Renal pelvis (tissue), 4 donors: Measurements from ENCODE around the gene RBP3. TPM values are rescaled to one million over a fixed set of nuclear protein-coding genes. Genes with fewer than 3 reads are reported as not detected.
A peak's percentile ranks its signal among the peaks of the same experiment; 100 is the strongest.

ENCODE experiments used
- DNase-seq: peaks from one replicate; pipeline ENCODE4 v3.0.0-alpha.2; 2013
- polyA plus RNA-seq, 3 donors: library from polyadenylated mRNA; unstranded; fragments of 120-200 nt; gene quantifications; one replicate each; pipeline ENCODE4 v1.2.1, GENCODE V29; 2013; ENCODE audit not compliant: insufficient read length in 3 of 3

RBP3 gene
- polyA plus RNA-seq, 3 donors = 0.09 to 0.23 (median 0.13) TPM

DNA sequence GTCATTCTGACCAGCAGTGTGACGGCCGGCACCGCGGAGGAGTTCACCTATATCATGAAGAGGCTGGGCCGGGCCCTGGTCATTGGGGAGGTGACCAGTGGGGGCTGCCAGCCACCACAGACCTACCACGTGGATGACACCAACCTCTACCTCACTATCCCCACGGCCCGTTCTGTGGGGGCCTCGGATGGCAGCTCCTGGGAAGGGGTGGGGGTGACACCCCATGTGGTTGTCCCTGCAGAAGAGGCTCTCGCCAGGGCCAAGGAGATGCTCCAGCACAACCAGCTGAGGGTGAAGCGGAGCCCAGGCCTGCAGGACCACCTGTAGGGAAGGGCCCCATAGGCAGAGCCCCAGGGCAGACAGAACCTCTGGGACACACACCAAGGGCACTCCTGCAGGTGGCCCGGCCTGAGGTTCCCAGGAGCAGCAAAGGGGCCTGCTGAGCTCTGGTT lies 9.0 kb downstream of the RBP3 start:
- DNase-seq = no peak

DNA sequence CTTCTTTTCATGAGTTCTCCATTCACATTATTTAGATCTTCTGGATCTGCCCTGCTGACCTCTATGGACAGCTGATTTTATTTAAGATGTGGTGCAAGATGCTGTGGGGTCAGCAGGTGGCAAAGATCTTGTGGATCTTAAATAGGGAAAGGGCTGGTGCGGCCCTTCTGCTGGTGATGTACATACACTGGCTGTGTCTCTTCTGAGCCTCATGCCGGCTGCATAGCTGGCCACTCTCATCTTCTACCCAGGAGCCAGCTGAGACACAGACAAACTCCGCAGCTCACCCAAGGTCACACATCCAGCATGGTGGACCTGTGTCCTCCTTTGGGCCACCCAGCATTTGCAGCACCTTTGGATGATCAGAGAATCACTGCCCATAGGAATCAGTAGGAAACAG lies 9.7 kb downstream of the RBP3 start:
- no peak for DNase-seq

GRCh38 chr10:47358457-47358856 lies 10.3 kb downstream of the RBP3 start:
- no peak for DNase-seq

DNA sequence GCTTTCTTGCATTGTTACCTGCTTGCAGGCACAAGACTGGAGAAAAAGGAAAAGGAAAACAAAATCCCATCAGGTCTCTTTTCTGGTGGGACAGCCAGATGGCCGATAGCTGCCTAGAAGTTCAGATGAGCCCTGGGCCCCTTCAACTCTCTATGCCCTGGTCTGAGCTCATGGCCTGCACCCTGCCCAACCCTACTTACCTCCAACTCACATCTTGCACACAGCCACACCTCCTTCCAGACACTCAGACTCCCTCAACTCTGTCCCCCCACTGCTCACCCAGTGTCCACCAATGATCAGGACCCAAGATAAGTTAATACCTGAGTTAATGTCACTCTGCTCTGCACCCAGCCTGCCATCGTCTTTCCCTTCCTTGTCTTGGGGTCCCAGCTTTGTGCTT lies 10.9 kb downstream of the RBP3 start:
- DNase-seq = no peak

- DNase-seq = no peak
These were observed 11.7 kb downstream of the RBP3 start for GRCh38 chr10:47359626-47360418.

DNA sequence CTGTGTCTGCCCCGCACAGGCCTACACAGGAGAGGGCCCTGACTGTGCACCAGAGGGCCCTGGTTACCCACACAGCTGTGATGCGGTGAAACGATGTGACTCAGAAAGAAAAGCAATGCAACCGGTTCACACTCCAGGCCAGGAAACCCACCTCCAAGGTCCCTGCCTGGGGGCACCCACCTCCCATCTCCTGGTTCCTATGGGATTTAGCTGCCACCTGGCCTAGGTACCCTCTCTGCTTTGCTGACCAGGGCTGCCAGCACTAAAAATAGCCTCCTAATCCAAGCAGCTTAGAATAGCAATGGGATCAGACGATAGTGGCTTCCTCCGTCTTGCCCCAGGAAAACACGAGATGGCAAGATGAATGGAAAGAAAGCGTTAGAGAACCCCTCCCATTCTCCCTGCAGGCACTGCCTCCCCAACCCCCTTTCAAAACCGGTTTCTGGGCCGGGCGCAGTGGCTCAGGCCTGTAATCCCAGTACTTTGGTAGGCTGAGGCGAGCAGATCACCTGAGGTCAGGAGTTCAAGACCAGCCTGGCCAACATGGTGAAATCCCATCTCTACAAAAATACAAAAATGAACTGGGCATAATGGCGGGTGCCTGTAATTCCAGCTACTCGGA lies 12.4 kb downstream of the RBP3 start:
- DNase-seq = no peak

DNA sequence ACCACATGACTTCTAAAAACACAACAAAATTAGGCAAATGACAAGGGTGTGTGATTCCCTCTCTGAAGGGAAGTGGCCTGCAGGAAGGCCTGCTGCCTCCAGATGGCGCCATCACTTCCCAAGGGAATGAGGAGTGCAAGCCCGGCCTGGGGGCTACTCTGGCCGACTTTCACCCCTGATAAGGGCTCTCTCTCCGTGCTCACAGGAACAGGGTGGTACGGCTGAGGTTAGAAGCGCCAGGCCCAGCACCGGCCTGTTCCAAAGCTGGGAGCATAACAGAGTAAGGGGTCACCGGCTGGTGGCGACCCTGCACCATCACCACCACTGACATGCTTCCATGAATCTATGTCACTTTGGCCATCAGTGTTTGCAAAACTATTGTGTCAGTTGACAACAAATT lies 13.1 kb downstream of the RBP3 start:
- peak; percentile 22 for DNase-seq

- DNase-seq = no peak
These were observed 14.0 kb downstream of the RBP3 start for GRCh38 chr10:47362199-47362598.

DNA sequence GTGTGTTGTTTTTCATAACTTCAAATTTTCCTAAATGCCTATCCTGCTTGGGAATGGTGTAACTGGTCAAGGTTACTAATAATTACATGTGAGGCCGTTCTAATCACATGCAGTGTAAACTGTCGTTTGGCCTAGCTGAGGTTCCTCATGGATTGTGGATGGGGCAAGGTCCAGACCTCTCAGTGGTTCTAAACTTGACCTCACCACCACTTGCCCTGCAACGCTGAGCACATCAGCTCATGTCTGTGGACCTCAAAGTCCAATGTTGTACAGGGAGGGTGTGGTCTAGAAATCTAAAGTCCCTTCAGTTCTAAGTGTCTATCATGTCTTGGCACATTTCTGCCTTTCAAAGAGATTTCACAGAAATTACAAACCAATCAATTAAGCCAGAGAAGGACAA lies 15.6 kb downstream of the RBP3 start:
- no peak for DNase-seq

GRCh38 chr10:47364366-47364765 lies 16.2 kb downstream of the RBP3 start:
- no peak for DNase-seq

DNA sequence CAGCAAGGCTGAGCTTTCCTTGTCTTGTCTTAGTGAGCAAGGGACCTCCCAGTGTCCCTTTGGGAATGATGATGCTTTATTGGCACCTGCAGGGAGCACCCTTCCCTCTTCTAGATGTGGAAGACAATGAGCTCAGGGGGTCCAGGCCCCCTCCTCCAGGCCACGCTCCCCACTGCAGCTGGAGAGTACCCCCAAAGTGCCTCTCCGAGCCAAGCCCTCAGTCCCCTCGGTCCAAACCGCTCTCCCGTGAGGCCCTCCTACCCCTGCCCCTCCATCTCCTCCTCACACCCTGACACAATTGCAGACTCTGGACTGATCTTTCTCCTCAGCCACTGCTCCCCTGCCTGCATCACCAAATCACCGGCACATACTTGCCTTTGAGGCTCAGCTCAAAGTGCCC lies 16.7 kb downstream of the RBP3 start:
- no peak for DNase-seq

GRCh38 chr10:47365431-47366180 lies 17.4 kb downstream of the RBP3 start:
- DNase-seq = no peak

DNA sequence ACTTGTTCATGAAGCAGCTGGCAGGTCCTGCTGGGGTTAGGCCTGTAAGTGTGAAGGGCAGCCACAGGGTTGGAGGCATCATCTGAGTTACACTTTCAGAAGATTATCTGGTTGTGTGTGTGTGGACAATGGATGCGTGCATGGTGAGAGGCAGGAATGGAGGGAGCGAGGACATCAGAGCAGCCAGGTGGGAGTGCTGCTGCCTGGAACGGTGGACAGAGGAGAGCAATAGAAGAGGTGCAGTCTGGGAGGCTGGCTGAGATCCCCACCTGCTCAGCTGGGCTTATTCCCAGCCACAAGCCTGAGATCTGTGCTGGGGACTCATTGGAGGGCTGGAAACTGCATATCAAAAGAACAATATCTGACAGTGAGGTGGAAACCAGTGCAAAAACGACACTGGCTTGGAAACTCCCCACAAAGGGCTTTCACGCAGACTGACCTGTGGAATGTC lies 18.0 kb downstream of the RBP3 start:
- no peak for DNase-seq

GRCh38 chr10:47366731-47367460 lies 18.7 kb downstream of the RBP3 start:
- DNase-seq = no peak

DNA sequence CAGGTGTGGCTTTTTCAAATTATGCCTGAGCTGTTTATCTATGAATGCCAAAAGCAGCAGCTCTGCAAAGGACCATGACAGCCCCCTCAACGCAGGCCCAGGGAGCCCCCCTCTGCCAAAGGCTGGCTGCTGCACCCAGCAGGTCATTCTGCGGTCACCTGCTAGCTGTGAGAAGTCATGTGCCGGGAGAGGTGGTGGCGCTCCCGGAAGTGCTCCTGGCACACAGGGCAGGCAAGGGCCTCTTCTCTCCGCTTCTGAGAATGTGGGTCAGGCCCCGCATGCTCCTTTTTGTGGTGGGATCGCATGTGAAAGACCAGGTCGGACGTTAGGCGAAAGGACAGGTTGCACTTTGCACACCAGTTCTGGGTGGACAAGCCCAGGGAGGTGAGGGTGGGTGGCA lies 19.5 kb downstream of the RBP3 start:
- DNase-seq = peak; percentile 14

- no peak for DNase-seq
These were observed 20.4 kb downstream of the RBP3 start for GRCh38 chr10:47368431-47369180.

DNA sequence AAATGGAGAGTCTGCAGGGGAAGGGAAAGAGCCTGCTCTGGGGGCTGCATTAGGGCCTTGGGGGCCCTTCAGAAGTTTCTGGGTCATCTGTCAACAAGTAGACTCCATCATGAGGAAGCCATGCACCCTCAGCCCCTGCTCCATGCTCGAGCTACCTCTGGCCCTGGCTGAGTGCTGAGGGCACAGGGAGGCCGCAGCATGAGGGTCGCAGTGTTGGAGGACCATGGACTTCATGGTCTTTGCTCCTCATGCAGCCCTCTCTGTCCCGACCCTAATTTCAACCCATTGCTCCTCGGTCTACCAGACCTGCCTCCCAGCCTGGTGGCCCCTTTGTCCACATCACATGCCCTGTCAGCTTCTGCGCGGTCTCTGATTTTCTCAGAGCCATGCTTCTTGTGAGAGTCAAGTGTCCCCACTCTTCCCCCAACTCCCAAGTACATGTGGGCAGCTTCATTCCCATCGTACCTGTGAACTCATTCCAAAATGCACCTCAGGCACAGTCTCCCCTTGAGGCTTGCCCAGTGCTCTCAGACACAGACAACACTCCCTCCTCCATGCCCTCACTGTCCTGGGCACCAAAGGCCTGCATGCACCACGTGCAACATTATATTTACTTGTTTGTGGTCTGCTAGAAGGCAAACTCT lies 21.2 kb downstream of the RBP3 start:
- DNase-seq = no peak

GRCh38 chr10:47370015-47370767 lies 22.0 kb downstream of the RBP3 start:
- no peak for DNase-seq

DNA sequence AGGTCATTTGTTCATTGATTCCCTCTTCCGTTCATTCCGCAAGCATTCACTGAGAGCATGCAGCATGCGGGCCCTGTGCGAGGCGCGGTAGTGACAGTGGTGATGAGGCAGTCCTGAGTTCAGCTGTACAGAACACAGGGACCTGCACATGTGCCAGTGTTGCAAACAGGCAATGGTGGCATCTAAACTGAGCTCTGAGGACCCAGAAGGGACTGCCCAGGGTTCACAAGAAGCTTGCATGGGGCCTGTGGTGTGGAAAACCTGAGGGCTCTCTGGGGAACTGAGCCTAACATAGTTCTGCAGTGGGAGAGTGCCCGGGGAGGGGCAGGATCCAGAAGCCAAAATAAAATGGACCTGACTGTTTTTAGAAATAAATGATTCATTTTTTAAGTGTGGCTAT lies 22.7 kb downstream of the RBP3 start:
- no peak for DNase-seq
